NT2/D1 (cell line): Measurements from ENCODE around the gene RPS5.

ENCODE experiments used
- YY1 ChIP-seq: IDR thresholded peaks from 2 replicates; pipeline ENCODE4 v1.6.1; 2011; ENCODE audit not compliant: insufficient read length, insufficient read depth
- ZNF274 ChIP-seq: IDR thresholded peaks from 2 replicates; pipeline ENCODE4 v1.6.1; 2011; ENCODE audit warnings: mild to moderate bottlenecking, low read depth, low read length

- TF ChIP-seq YY1 (no peak), ZNF274 (no peak)
These were observed 30.9 kb upstream of the RPS5 start for GRCh38 chr19:58355908-58356765.
